HCT116 (cell line): Measurements from ENCODE around the gene POU2AF2.

ENCODE experiments used
- CTCF ChIP-seq, 3 experiments: fragments of 200-600 bp in 1 of 3; sonication (generic) in 1 of 3; IDR thresholded peaks in 2 of 3; conservative IDR thresholded peaks in 1 of 3; 2 replicates each; pipeline ENCODE4 v1.5.1; 2012 to 2017; ENCODE audit warnings: low read depth in 2 of 3, low read length in 2 of 3, antibody characterized with exemption in 1 of 3, borderline replicate concordance in 1 of 3, control low read depth in 1 of 3, mild to moderate bottlenecking in 1 of 3, mixed read lengths in 1 of 3, mixed run types in 1 of 3, moderate library complexity in 1 of 3; ENCODE audit not compliant: insufficient read depth in 1 of 3
- EGR1 ChIP-seq: IDR thresholded peaks from 2 replicates; pipeline ENCODE4 v1.6.1; 2012; ENCODE audit warnings: low read depth
- ELF1 ChIP-seq: IDR thresholded peaks from 2 replicates; pipeline ENCODE4 v1.6.1; 2012; ENCODE audit warnings: low read depth, borderline replicate concordance
- EZH2 ChIP-seq: fragments of 200-600 bp; sonication (generic); IDR thresholded peaks from 2 replicates; pipeline ENCODE4 v1.6.1; 2017; ENCODE audit warnings: antibody characterized with exemption, mixed run types
- FOSL1 ChIP-seq: IDR thresholded peaks from 2 replicates; pipeline ENCODE4 v1.6.1; 2012; ENCODE audit warnings: low read depth
- POLR2A ChIP-seq: IDR thresholded peaks from 2 replicates; pipeline ENCODE4 v1.7.0; 2011; ENCODE audit warnings: borderline replicate concordance; ENCODE audit not compliant: insufficient read depth, insufficient read length; ENCODE audit errors: extremely low read depth
- POLR2AphosphoS5 ChIP-seq: IDR thresholded peaks from 2 replicates; pipeline ENCODE4 v1.6.1; 2011; ENCODE audit warnings: mild to moderate bottlenecking, low read depth, low read length, moderate library complexity
- REST ChIP-seq: IDR thresholded peaks from 2 replicates; pipeline ENCODE4 v1.6.1; 2012; ENCODE audit warnings: low read depth
- SP1 ChIP-seq: IDR thresholded peaks from 2 replicates; pipeline ENCODE4 v1.6.1; 2012; ENCODE audit warnings: low read depth
- YY1 ChIP-seq: IDR thresholded peaks from 2 replicates; pipeline ENCODE4 v1.6.1; 2011; ENCODE audit warnings: low read length, low read depth, moderate library complexity, mild to moderate bottlenecking; ENCODE audit not compliant: insufficient replicate concordance; ENCODE audit errors: extremely low read depth
- ZNF274 ChIP-seq: fragments of 200-500 bp; sonication (Bioruptor generic); IDR thresholded peaks from 2 replicates; pipeline ENCODE4 v1.6.1; 2014; ENCODE audit warnings: mild to moderate bottlenecking, low read depth, low read length, inconsistent platforms

- TF ChIP-seq CTCF (IDR thresholded peaks at IDR 0.05 in 2 of 3, conservative IDR thresholded peaks at IDR 0.05 in 1 of 3; ENCODE audit: borderline replicate concordance in 1 of 3, insufficient read depth in 1 of 3, low read depth in 2 of 3, low read length in 2 of 3) (no peak), EZH2 (no peak), REST (no peak), POLR2AphosphoS5 (no peak), POLR2A (no peak), YY1 (no peak), SP1 (no peak), ZNF274 (no peak), FOSL1 (no peak), ELF1 (no peak), EGR1 (no peak)
Observed at GRCh38 chr11:111302298-111302697, 56.8 kb downstream of the POU2AF2 start.
